NCI-H446 treated with DMSO at 0.1 percent for 48 hours (cell line): Measurements from ENCODE around the gene CD9.
"Not testable (repeated sequence)": the region's sequence is repeated elsewhere in the genome, so short reads cannot be mapped to it uniquely, and the experiment has no call there.

Experiments
- DNase-seq: peaks from one replicate; lab custom pipeline; 2025; lab: John Stamatoyannopoulos, UW

The CD9 gene

GRCh38 chr12:6180268-6181051 is 19.7 kb upstream of the CD9 start:
- peak; percentile 60 for DNase-seq

GRCh38 chr12:6181166-6181565 is 19.0 kb upstream of the CD9 start:
- no peak for DNase-seq

- DNase-seq, result peak; percentile 65
Observed at GRCh38 chr12:6181583-6182278, 18.5 kb upstream of the CD9 start.

- DNase-seq, result peak; percentile 97
Observed at GRCh38 chr12:6182279-6182898, 17.8 kb upstream of the CD9 start.

- DNase-seq, result peak; percentile 89
Observed at GRCh38 chr12:6183689-6184428, 16.3 kb upstream of the CD9 start.

- DNase-seq, result no peak
Observed at GRCh38 chr12:6185961-6186827, 14.0 kb upstream of the CD9 start.

GRCh38 chr12:6187948-6188793 is 12.0 kb upstream of the CD9 start:
- no peak for DNase-seq

- no peak for DNase-seq
Observed at GRCh38 chr12:6189028-6189427, 11.2 kb upstream of the CD9 start.

GRCh38 chr12:6189952-6190598 is 10.1 kb upstream of the CD9 start:
- DNase-seq, result not testable (repeated sequence)

GRCh38 chr12:6190767-6191530 is 9.3 kb upstream of the CD9 start:
- DNase-seq, result not testable (repeated sequence)

GRCh38 chr12:6192604-6193380 is 7.4 kb upstream of the CD9 start:
- no peak for DNase-seq

- no peak for DNase-seq
Observed at GRCh38 chr12:6193853-6194815, 6.1 kb upstream of the CD9 start.

GRCh38 chr12:6195665-6196535 is 4.3 kb upstream of the CD9 start:
- DNase-seq, result peak; percentile 31

- DNase-seq, result no peak
Observed at GRCh38 chr12:6198051-6198450, 2.1 kb upstream of the CD9 start.

GRCh38 chr12:6198556-6198955 is 1.6 kb upstream of the CD9 start:
- no peak for DNase-seq

- no peak for DNase-seq
Observed at GRCh38 chr12:6198985-6199530, 1.1 kb upstream of the CD9 start.
